ENCODE measurements around the gene DCAF12. TPM values are rescaled to one million over a fixed set of nuclear protein-coding genes. Genes with fewer than 3 reads are reported as not detected.

The DCAF12 gene
- total and polyA plus RNA-seq, 4 donors: 8.4 to 120 (median 16.0) TPM

- no peaks in the 10 kb centered on the region for H3K9me3 ChIP-seq (ENCODE audit: control insufficient read depth in 4 of 4, low read length in 3 of 4)
- H3K4me3 ChIP-seq (ENCODE audit: low read depth in 1 of 3, low read length in 3 of 3): no peak overlapping the region
- H3K9ac ChIP-seq (ENCODE audit: low read depth in 1 of 2, low read length in 2 of 2): no peak overlapping the region
- TF ChIP-seq FOXA2 (IDR thresholded peaks at IDR 0.05): no peak
- TF ChIP-seq NR2F2 (IDR thresholded peaks at IDR 0.05): no peak
- TF ChIP-seq HNF4G (IDR thresholded peaks at IDR 0.05): no peak
- TF ChIP-seq MAX (IDR thresholded peaks at IDR 0.05): no peak
- TF ChIP-seq FOXA1 (IDR thresholded peaks at IDR 0.05): no peak
- TF ChIP-seq CTCF (IDR thresholded peaks at IDR 0.05; ENCODE audit: low read depth, low read length, missing input control): no peak
- no peak for TF ChIP-seq ZBTB33 (IDR thresholded peaks at IDR 0.05)
- no peak for TF ChIP-seq REST (IDR thresholded peaks at IDR 0.05)
- TF ChIP-seq ATF3 (IDR thresholded peaks at IDR 0.05): no peak
- TF ChIP-seq YY1 (IDR thresholded peaks at IDR 0.05): no peak
- no peak for TF ChIP-seq SP1 (IDR thresholded peaks at IDR 0.05)
- TF ChIP-seq HNF4A (conservative IDR thresholded peaks at IDR 0.05): no peak
- TF ChIP-seq GABPA (IDR thresholded peaks at IDR 0.05 in 1 of 2, conservative IDR thresholded peaks at IDR 0.05 in 1 of 2): no peak
- no peak for TF ChIP-seq TAF1 (conservative IDR thresholded peaks at IDR 0.05)
- TF ChIP-seq EGR1 (IDR thresholded peaks at IDR 0.05; ENCODE audit: low read depth in 2 of 2): no peak
- TF ChIP-seq RXRA (IDR thresholded peaks at IDR 0.05): no peak
- H3K4me1 ChIP-seq (ENCODE audit: control insufficient read depth in 4 of 4, insufficient read depth in 4 of 4, low read length in 3 of 4): no peaks in the 10 kb centered on the region
- H3K36me3 ChIP-seq (ENCODE audit: control insufficient read depth in 4 of 4, insufficient read depth in 3 of 4, low read depth in 1 of 4, low read length in 3 of 4): no peaks in the 10 kb centered on the region
- no peak overlapping the region for H3K27ac ChIP-seq (ENCODE audit: low read depth in 1 of 2, low read length in 2 of 2)
- H3K27me3 ChIP-seq (ENCODE audit: control insufficient read depth in 4 of 4, insufficient read depth in 4 of 4, low read length in 3 of 4): no peaks in the 10 kb centered on the region
- peak; percentile 28 for DNase-seq (ENCODE audit: low spot score)
- 84% methylated on average over 1 of the region's 1 CpG for WGBS
Observed at GRCh38 chr9:34170237-34170991, 43.9 kb upstream of the DCAF12 start.

Measured in liver (tissue), 9 donors.